ENCODE results near the gene KIAA1217. TPM values are rescaled to one million over a fixed set of nuclear protein-coding genes. Genes with fewer than 3 reads are reported as not detected.

The KIAA1217 gene
- total and polyA plus RNA-seq, 2 of the 4 experiments (the other 2 are of a cell fraction) = 3.4 to 4.4 TPM

DNA sequence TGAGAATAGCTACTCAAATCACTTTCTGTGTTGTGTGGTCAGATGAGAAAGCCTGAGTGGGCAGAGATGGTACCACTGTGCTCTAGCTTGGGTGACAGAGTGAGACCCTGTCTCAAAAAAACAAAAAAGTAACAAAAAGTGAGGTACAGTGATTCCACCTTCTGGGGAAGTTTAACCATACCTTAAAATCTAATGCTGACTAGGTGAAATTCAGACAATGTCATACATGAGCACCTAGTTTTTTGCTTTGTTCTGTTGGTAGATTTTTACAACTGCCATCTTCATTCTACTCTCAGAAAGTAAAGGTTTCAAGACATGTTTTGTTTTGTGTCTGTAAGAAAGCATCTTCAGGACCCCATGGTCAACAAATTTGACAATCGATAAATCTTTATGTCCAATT is 370.5 kb downstream of the KIAA1217 start:
- Histone ChIP-seq H3K27ac (ENCODE audit: insufficient read depth, low read length) (no peak overlapping the region), H3K4me2 (ENCODE audit: low read depth, low read length) (no peak overlapping the region), H3K4me3 (ENCODE audit: insufficient read depth, low read depth, low read length) (no peak overlapping the region), H3K79me1 (ENCODE audit: low read depth in 1 of 2, low read length in 2 of 2) (no peaks in the 10 kb centered on the region), H3K9me3 (ENCODE audit: control insufficient read depth, insufficient read depth, low read length) (no peaks in the 10 kb centered on the region), H3K9me1 (ENCODE audit: insufficient read depth, low read length) (no peaks in the 10 kb centered on the region), H3K4me1 (ENCODE audit: control insufficient read depth, insufficient read depth, low read length) (no peaks in the 10 kb centered on the region), H2BK5ac (ENCODE audit: low read depth, low read length, poor library complexity, severe bottlenecking) (no peak overlapping the region), H3K23ac (ENCODE audit: low read depth, low read length) (no peak overlapping the region), H3K56ac (ENCODE audit: extremely low read depth, insufficient read depth, low read length) (no peak overlapping the region), H4K20me1 (ENCODE audit: insufficient read depth, low read length) (no peaks in the 10 kb centered on the region), H3K27me3 (ENCODE audit: control insufficient read depth, insufficient read depth, low read length) (no peaks in the 10 kb centered on the region), H2AK5ac (ENCODE audit: low read depth, low read length) (no peak overlapping the region), H2BK15ac (ENCODE audit: low read depth, low read length) (no peak overlapping the region), H4K5ac (ENCODE audit: low read depth, low read length) (no peak overlapping the region), H3K9ac (ENCODE audit: low read depth, low read length) (no peak overlapping the region), H4K8ac (ENCODE audit: low read depth in 2 of 2, low read length in 2 of 2) (no peak overlapping the region), H2AFZ (replicated peaks; ENCODE audit: low read length, poor library complexity) (no peak overlapping the region), H3K14ac (replicated peaks; ENCODE audit: low read depth, low read length) (no peak overlapping the region), H3K18ac (ENCODE audit: low read depth, low read length) (no peak overlapping the region), H4K91ac (ENCODE audit: insufficient read depth, low read depth, low read length) (no peak overlapping the region), H2BK20ac (ENCODE audit: low read depth, low read length) (no peak overlapping the region), H2BK120ac (ENCODE audit: low read depth, low read length) (no peak overlapping the region), H3K36me3 (ENCODE audit: control insufficient read depth, insufficient read depth, low read length) (peaks cover 4% of the 10 kb centered on the region), H3K4ac (ENCODE audit: low read depth, low read length) (no peak overlapping the region), H2AK9ac (replicated peaks; ENCODE audit: low read depth, low read length, poor library complexity) (no peak overlapping the region)
- BruUV-seq (replicated peaks) = no TSS peak
- WGBS, 2 experiments (ENCODE audit: extremely low coverage in 2 of 2, insufficient read length in 1 of 2) = no CpG with 5 or more reads among the region's 1 CpG
- TF ChIP-seq BHLHE40 (IDR thresholded peaks at IDR 0.05; ENCODE audit: low read depth, low read length) (no peak), MAFK (IDR thresholded peaks at IDR 0.05; ENCODE audit: low read depth, low read length) (no peak)
- ChIA-PET POLR2A (ENCODE audit: unreplicated experiment) (no interaction called here), CTCF (interaction anchor here (1.0 kb wide), 1 partner anchor 38 kb away, joined by 3 read pairs; no protein-coding TSS in a partner anchor)
- ATAC-seq (ENCODE audit: low read depth) = no peak
- DNase-seq = no peak
- dilution Hi-C loops (cut with HindIII; ENCODE audit: low sequenced_read_pairs, unreplicated experiment) = no loop called here
- in situ Hi-C loops (cut with MboI; ENCODE audit: low sequenced_read_pairs) = no loop called here
- intact Hi-C loops (cut with micrococcal nuclease) = no loop called here
